A549 (cell line): ENCODE results near the gene CARF.

Experiments
- POLR2A ChIP-seq: IDR thresholded peaks from 2 replicates; pipeline ENCODE4 v1.6.1; 2012; ENCODE audit warnings: mild to moderate bottlenecking, low read length
- TF ChIP-seq, protein P1 (sequence below): IDR thresholded peaks from 2 replicates; pipeline ENCODE4 v1.6.1; 2012

DNA sequence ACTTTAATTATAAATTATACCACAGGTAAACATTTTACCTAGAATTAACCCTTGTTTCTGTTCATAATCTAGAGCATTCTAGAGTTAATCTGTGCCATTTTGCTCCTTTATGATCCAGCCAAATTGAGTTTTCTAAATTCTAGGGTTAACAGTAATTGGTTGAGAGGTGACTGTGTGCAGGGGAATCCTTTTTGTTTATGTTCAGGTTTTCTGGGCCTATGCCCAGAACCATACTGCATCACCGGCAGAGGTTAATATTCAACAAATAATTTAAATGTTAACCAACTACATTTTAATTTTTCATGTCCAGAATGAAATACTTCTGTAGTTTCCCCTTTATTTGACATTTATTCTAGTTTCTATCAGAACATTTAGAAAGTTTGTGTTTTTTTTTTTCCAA lies 32.3 kb downstream of the CARF start:
- no peak for TF ChIP-seq POLR2A
- TF ChIP-seq, protein P1, sequence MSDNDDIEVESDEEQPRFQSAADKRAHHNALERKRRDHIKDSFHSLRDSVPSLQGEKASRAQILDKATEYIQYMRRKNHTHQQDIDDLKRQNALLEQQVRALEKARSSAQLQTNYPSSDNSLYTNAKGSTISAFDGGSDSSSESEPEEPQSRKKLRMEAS = no peak
